A673 (cell line): Measurements from ENCODE around the gene ILKAP. TPM values are rescaled to one million over a fixed set of nuclear protein-coding genes. Genes with fewer than 3 reads are reported as not detected.

Experiments used
- BruUV-seq: library from RNA; stranded (reverse); fragments of 400-500 nt; replicated peaks from 2 replicates; lab custom pipeline; 2021; lab: Mats Ljungman, UMichigan
- CTCF ChIA-PET: fragments of 300-600 bp; sonication (Branson Sonifier 250); formaldehyde crosslinking; loops from one replicate; lab custom pipeline; 2022; ENCODE audit warnings: antibody characterized with exemption; lab: Charles Lee
- POLR2A ChIA-PET: fragments of 300-600 bp; sonication (Branson Sonifier 250); formaldehyde crosslinking; loops from one replicate; lab custom pipeline; 2022; ENCODE audit warnings: antibody characterized with exemption; ENCODE audit not compliant: low non-redundant PET; lab: Charles Lee
- DNase-seq: peaks from one replicate; pipeline ENCODE4 v3.0.0-alpha.2; 2015; ENCODE audit warnings: low spot score
- H3K27ac ChIP-seq: fragments of 200-600 bp; sonication (generic); 2 replicates; pipeline ENCODE4 v1.5.1; 2016; ENCODE audit warnings: mixed run types, low read depth, mild to moderate bottlenecking, mixed read lengths, antibody characterized with exemption, low read length; ENCODE audit not compliant: poor library complexity, severe bottlenecking
- H3K27me3 ChIP-seq: fragments of 200-600 bp; sonication (generic); replicated peaks from 2 replicates; pipeline ENCODE4 v1.6.1; 2017; ENCODE audit warnings: mixed run types, low read depth, mild to moderate bottlenecking, mixed read lengths, antibody characterized with exemption, low read length; ENCODE audit not compliant: insufficient read depth, poor library complexity
- H3K36me3 ChIP-seq: fragments of 200-600 bp; sonication (generic); 2 replicates; pipeline ENCODE4 v1.6.1; 2016; ENCODE audit warnings: mixed run types, mild to moderate bottlenecking, mixed read lengths, antibody characterized with exemption, low read length; ENCODE audit not compliant: insufficient read depth, poor library complexity, severe bottlenecking
- H3K4me1 ChIP-seq: fragments of 200-600 bp; sonication (generic); 2 replicates; pipeline ENCODE4 v1.6.1; 2017; ENCODE audit warnings: mixed run types, mild to moderate bottlenecking, mixed read lengths, antibody characterized with exemption, low read length; ENCODE audit not compliant: insufficient read depth, poor library complexity, severe bottlenecking
- H3K4me3 ChIP-seq: fragments of 200-600 bp; sonication (generic); 2 replicates; pipeline ENCODE4 v1.5.1; 2016; ENCODE audit warnings: low read depth, mixed run types, mild to moderate bottlenecking, mixed read lengths, low read length; ENCODE audit not compliant: poor library complexity, severe bottlenecking
- H3K9me3 ChIP-seq: fragments of 200-600 bp; sonication (generic); 2 replicates; pipeline ENCODE4 v1.6.1; 2016; ENCODE audit warnings: mixed run types, low read depth, mild to moderate bottlenecking, mixed read lengths, antibody characterized with exemption, low read length; ENCODE audit not compliant: poor library complexity, severe bottlenecking
- EZH2 ChIP-seq: fragments of 200-600 bp; sonication (generic); IDR thresholded peaks from 2 replicates; pipeline ENCODE4 v1.6.1; 2017; ENCODE audit warnings: borderline replicate concordance, low read depth, mild to moderate bottlenecking, mixed read lengths, antibody characterized with exemption, low read length; ENCODE audit not compliant: poor library complexity, severe bottlenecking
- intact Hi-C: fragments of 100-400 bp; cut with micrococcal nuclease; formaldehyde crosslinking; loops from one replicate; pipeline ENCODE4 v1.10.0; 2022; ENCODE audit not compliant: unreplicated experiment
- total RNA-seq: library from RNA; stranded (reverse); gene quantifications from 2 replicates; pipeline ENCODE4 v1.2.3, GENCODE V29; 2021
- TF ChIP-seq, protein P1 (sequence below): fragments of 300-800, 200-600 bp; sonication (generic); conservative IDR thresholded peaks from 2 replicates; pipeline ENCODE4 v1.5.1; 2017; ENCODE audit warnings: low read depth, mild to moderate bottlenecking, antibody characterized with exemption, low read length, moderate library complexity, mixed read lengths

The ILKAP gene
- total RNA-seq, 1 experiment from 2014 or later = 71.6 TPM

DNA sequence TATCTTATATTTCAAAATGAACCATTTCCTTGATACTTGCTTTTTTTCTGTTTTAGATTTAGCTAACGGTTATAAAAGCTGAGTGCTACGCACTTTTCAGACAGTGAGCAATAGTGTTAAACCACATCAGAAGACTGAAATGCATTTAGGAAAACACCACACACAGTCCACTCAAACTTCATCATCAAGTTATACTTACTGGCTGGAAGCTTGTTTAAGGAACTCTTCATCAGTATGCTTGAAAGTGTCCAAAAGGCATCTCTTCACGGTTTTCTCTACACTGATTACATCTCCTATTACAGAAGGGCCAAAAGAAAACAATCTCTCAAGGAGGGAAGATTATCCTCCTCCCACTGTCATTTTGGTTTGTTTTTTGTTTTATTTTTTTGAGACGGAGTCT lies 19.7 kb downstream of the ILKAP start:
- H3K4me1 ChIP-seq = no peaks in the 10 kb centered on the region
- no TSS peak for BruUV-seq
- intact Hi-C loops = no loop called here
- no peak overlapping the region for H3K4me3 ChIP-seq
- peaks cover 93% of the 10 kb centered on the region for H3K36me3 ChIP-seq
- TF ChIP-seq, protein P1, sequence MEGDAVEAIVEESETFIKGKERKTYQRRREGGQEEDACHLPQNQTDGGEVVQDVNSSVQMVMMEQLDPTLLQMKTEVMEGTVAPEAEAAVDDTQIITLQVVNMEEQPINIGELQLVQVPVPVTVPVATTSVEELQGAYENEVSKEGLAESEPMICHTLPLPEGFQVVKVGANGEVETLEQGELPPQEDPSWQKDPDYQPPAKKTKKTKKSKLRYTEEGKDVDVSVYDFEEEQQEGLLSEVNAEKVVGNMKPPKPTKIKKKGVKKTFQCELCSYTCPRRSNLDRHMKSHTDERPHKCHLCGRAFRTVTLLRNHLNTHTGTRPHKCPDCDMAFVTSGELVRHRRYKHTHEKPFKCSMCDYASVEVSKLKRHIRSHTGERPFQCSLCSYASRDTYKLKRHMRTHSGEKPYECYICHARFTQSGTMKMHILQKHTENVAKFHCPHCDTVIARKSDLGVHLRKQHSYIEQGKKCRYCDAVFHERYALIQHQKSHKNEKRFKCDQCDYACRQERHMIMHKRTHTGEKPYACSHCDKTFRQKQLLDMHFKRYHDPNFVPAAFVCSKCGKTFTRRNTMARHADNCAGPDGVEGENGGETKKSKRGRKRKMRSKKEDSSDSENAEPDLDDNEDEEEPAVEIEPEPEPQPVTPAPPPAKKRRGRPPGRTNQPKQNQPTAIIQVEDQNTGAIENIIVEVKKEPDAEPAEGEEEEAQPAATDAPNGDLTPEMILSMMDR = no peak
- TF ChIP-seq EZH2 = no peak
- DNase-seq = no peak
- no peaks in the 10 kb centered on the region for H3K9me3 ChIP-seq
- ChIA-PET POLR2A (interaction anchor here (0.6 kb wide), 1 partner anchor 14 kb away, joined by 3 read pairs; no protein-coding TSS in a partner anchor), CTCF (no interaction called here)
- H3K27me3 ChIP-seq = no peaks in the 10 kb centered on the region
- no peak overlapping the region for H3K27ac ChIP-seq

DNA sequence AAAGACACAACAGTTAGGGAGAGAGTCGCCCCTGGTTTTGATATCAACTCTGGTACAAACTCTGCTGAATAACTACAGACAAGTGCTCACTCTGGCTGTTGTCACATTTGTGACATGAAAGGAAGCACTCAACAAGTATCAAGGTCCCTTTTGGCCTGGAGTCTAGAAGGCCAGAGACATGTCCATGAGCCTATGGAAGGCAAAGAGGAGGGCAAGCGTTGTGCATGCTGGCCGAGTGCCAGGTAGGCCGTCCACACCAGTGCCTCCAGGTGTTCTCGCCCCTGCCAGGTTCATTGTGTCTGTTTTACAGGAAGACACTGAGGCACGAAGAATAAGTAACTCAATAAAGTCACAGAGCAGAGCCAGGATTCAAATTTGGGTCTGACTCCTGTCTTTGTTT lies 21.1 kb downstream of the ILKAP start:
- TF ChIP-seq EZH2 = no peak
- TF ChIP-seq, protein P1 = no peak
- DNase-seq = no peak
- H3K9me3 ChIP-seq = no peaks in the 10 kb centered on the region
- H3K4me3 ChIP-seq = no peak overlapping the region
- no peaks in the 10 kb centered on the region for H3K27me3 ChIP-seq
- H3K36me3 ChIP-seq = peaks cover 93% of the 10 kb centered on the region
- no peak overlapping the region for H3K27ac ChIP-seq
- CTCF ChIA-PET = no interaction called here
- intact Hi-C loops = no loop called here
- H3K4me1 ChIP-seq = no peaks in the 10 kb centered on the region
- BruUV-seq = no TSS peak
- POLR2A ChIA-PET = no interaction called here

DNA sequence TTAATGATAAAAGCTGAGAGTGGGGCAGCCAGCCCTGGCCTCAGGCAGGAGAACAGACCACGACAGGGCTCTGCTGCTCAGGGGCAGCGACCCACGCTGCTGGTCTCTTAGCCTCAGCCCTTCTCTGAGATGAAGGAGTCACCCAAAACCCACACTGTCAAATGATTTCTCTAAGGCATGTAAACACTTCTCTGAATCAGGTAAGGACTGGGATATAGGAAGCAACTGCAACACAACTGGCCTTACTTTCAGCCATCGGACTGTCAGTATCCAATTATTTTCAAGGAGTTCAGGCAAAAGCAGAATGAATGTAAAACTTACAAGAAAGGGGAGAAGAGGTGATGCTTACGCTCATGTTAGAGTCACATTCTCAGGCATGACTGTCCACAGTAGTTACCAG lies 22.9 kb downstream of the ILKAP start:
- intact Hi-C loops = no loop called here
- H3K36me3 ChIP-seq = peaks cover 88% of the 10 kb centered on the region

More for the DNA sequence above, 22.9 kb downstream of the ILKAP start:
- no peak for DNase-seq
- CTCF ChIA-PET = no interaction called here
- POLR2A ChIA-PET = no interaction called here
- Histone ChIP-seq H3K4me1 (no peaks in the 10 kb centered on the region), H3K9me3 (no peaks in the 10 kb centered on the region), H3K27me3 (no peaks in the 10 kb centered on the region), H3K4me3 (no peak overlapping the region), H3K27ac (no peak overlapping the region)
- TF ChIP-seq, protein P1 = no peak
- TF ChIP-seq EZH2 = no peak
- BruUV-seq = no TSS peak
